Naive B cell (primary cell): Measurements from ENCODE around the gene ZNF322. TPM values are rescaled to one million over a fixed set of nuclear protein-coding genes. Genes with fewer than 3 reads are reported as not detected.
"Not testable (repeated sequence)": the region's sequence is repeated elsewhere in the genome, so short reads cannot be mapped to it uniquely, and the experiment has no call there.

Experiments used
- ATAC-seq, 2 donors: fragments of 150-1000 bp; cut with Tn5 transposase; 2 replicates each; pipeline ENCODE4 v1.10.0; 2021; ENCODE audit warnings: low read depth in 2 of 2, mild to moderate bottlenecking in 2 of 2, moderate library complexity in 2 of 2
- DNase-seq: peaks from one replicate; pipeline ENCODE4 v3.0.0; 2022
- H3K27ac Mint-ChIP-seq, 6 donors: one replicate each; pipeline ENCODE4 v1.8.0; 2020 to 2022; ENCODE audit warnings: mild to moderate bottlenecking in 6 of 6, mixed read lengths in 6 of 6, moderate library complexity in 5 of 6, inconsistent platforms in 2 of 6
- H3K27me3 Mint-ChIP-seq, 3 donors: one replicate each; pipeline ENCODE4 v1.8.0; 2021 to 2022; ENCODE audit warnings: mixed read lengths in 3 of 3, mild to moderate bottlenecking in 1 of 3
- H3K36me3 Mint-ChIP-seq, 2 donors: one replicate each; pipeline ENCODE4 v1.8.0; 2020 to 2022; ENCODE audit warnings: mixed read lengths in 2 of 2, inconsistent platforms in 1 of 2, mild to moderate bottlenecking in 1 of 2
- H3K4me1 Mint-ChIP-seq, 3 donors: one replicate each; pipeline ENCODE4 v1.8.0; 2020 to 2022; ENCODE audit warnings: mixed read lengths in 3 of 3, inconsistent platforms in 1 of 3, mild to moderate bottlenecking in 1 of 3, moderate library complexity in 1 of 3
- H3K4me3 Mint-ChIP-seq, 8 donors: one replicate each; pipeline ENCODE4 v1.8.0; 2020 to 2022; ENCODE audit warnings: mild to moderate bottlenecking in 8 of 8, mixed read lengths in 8 of 8, moderate library complexity in 8 of 8, inconsistent platforms in 2 of 8
- H3K9me3 Mint-ChIP-seq, 7 donors: one replicate each; pipeline ENCODE4 v1.8.0; 2020 to 2022; ENCODE audit warnings: mixed read lengths in 7 of 7, mild to moderate bottlenecking in 5 of 7, inconsistent platforms in 2 of 7, moderate library complexity in 1 of 7
- polyA plus RNA-seq, 6 donors: library from polyadenylated mRNA; unstranded; fragments of 300-500 nt; fragmentation: Illumina TruSeq; gene quantifications; one replicate each; pipeline ENCODE4 v1.2.3, GENCODE V29; 2021; ENCODE audit warnings: low read depth in 6 of 6

Gene ZNF322
- 10 to 100 TPM in 2 of 6 donors, 1 to 10 TPM in 4; 8.0 to 10.9 (median 9.0) TPM for polyA plus RNA-seq

DNA sequence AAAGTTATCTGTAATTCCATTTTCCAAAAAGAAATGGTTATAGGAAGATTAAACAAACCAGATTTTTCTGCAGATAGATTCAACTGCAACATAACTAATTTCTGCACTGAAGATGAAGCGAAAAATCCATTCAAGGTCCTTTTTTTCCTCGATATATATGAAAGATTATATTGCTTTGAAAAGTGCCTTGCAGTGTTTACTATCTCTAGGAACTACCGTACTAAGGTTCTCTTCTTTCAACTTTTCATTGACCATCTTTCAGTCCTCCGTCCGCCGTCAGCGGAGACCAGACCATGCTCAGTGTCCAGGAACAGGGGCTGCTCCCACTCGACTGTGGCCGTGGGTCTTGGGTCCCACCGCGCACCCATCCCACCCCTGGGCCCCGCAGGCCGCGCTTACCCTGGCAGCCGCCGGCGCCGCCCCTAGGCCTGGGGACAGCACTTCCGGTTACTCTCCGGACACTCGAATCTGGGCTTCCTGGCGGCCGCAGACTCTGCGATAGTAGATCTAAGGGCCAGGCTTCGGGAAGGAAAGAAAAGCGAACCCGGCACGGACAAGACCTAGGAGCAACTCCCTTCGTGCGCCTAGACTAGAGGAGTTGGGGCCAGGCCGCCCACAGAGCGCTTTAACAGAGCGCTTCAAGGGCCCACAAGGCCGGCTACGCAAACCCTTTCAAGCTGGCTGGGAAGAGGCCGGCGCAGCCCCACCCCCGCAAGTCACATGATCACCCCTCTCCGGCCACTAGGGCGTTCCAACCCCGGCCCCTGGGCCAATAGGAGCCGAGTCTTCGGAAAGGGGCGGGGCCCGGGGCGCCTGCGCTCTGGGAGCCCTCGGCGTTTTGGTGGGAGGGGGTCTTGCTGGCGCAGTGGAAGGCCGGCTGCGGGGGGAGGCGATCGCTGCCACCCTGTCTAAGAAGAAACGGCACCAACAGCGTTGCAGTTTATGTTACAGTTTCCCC, at the start of gene ZNF322:
Gene ZNF322, minus strand, starts transcription at position 705 of the 958 bp plus-strand sequence. CDS start 21,193 bp downstream, outside the sequence.
- Mint-ChIP-seq H3K9me3 (peaks cover 0 to 3% (median 0%) of the 10 kb centered on the region in 7 donors), H3K36me3 (peaks cover 8 to 16% of the 10 kb centered on the region in 2 donors), H3K27ac (peak within 1 kb of the TSS; percentile 34 to 88 (median 64)), H3K4me3 (peak within 1 kb of the TSS; percentile 77 to 95 (median 91)), H3K4me1 (peaks cover 30 to 31% (median 31%) of the 10 kb centered on the region in 3 donors), H3K27me3 (peaks cover 22 to 30% (median 29%) of the 10 kb centered on the region in 3 donors)
- ATAC-seq (peak; percentile 98 to 99), DNase-seq (peak; percentile 91)

- H3K36me3 Mint-ChIP-seq, H3K27me3 Mint-ChIP-seq, DNase-seq, H3K4me1 Mint-ChIP-seq, H3K4me3 Mint-ChIP-seq, H3K27ac Mint-ChIP-seq, H3K9me3 Mint-ChIP-seq, ATAC-seq: not testable (repeated sequence)
Measured at GRCh38 chr6:26705780-26706179, 46.2 kb upstream of the ZNF322 start.

GRCh38 chr6:26705352-26705751, 45.8 kb upstream of the ZNF322 start:
- ATAC-seq, DNase-seq: not testable (repeated sequence)

DNA sequence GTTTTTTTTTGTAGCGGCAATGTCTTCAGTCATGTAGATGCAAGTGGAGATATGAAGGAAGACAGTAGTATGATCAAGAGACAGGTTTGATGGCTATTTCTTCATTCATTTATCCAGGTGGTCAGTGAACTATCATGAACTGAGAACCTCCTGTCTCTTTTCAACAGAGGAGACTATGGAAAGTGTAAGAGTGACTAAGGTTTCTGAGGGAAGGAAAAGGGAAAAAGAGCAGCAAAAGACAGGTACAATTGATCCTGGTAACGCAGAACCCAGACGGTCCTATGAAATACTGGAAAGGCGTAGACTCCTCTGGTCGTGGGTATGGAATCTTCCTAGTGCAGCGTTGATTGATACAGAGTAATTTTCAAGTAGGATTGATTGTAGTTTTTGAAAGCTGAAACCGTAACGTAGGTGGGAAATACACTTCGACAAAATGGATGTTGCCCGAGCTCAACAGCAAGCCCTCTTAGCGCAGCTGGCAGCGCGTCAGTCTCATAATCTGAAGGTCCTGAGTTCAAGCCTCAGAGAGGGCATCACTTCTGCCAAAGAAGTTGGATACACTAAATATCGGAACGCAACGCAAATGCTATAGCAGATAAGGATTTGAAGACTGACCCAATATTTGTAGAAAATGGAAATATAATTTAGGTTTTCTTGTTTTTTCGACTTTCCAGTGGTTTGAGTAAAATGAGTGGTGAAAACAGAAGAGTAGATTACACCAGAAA, 41.6 kb upstream of the ZNF322 start:
- not testable (repeated sequence) for ATAC-seq, H3K9me3 Mint-ChIP-seq, H3K27ac Mint-ChIP-seq, H3K27me3 Mint-ChIP-seq, H3K36me3 Mint-ChIP-seq, DNase-seq, H3K4me3 Mint-ChIP-seq, H3K4me1 Mint-ChIP-seq

More at GRCh38 chr6:26705352-26705751, 45.8 kb upstream of the ZNF322 start:
- not testable (repeated sequence) for H3K36me3 Mint-ChIP-seq, H3K9me3 Mint-ChIP-seq, H3K27ac Mint-ChIP-seq, H3K4me3 Mint-ChIP-seq, H3K27me3 Mint-ChIP-seq, H3K4me1 Mint-ChIP-seq

- not testable (repeated sequence) for H3K4me3 Mint-ChIP-seq, H3K4me1 Mint-ChIP-seq, ATAC-seq, H3K27ac Mint-ChIP-seq, DNase-seq, H3K9me3 Mint-ChIP-seq, H3K27me3 Mint-ChIP-seq, H3K36me3 Mint-ChIP-seq
Measured at GRCh38 chr6:26697496-26697895, 38.0 kb upstream of the ZNF322 start.

DNA sequence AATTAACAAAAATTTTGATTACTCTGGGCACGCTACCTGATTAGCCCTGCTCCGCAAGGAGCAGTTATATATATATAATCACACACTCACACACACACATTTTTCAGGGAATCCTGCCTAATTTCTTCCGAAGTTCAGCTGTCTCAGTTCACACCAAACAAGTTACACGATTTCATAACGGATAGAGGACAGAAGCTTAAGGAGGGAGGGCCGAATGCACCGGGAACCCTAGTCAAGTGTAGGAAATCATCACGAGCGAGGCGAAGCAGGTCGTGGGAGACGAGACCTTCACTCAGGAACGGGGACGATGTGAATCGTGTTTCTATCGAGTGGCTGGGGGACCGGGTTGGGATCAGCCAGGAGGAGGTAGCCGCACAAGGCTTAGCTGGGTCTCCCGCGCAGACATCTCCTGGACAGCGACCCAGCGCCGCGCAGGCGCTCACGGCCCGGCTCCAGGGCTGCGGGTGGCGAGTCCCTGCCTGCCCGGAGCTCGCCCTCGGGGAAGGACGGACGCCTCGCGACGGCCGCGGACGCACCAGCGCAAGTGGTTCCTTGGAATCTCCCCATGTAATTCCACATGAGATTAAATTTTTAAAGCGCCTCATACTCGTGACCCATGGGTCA, 29.9 kb upstream of the ZNF322 start:
- not testable (repeated sequence) for H3K4me1 Mint-ChIP-seq, ATAC-seq, H3K4me3 Mint-ChIP-seq, H3K9me3 Mint-ChIP-seq, DNase-seq, H3K27ac Mint-ChIP-seq, H3K36me3 Mint-ChIP-seq, H3K27me3 Mint-ChIP-seq

DNA sequence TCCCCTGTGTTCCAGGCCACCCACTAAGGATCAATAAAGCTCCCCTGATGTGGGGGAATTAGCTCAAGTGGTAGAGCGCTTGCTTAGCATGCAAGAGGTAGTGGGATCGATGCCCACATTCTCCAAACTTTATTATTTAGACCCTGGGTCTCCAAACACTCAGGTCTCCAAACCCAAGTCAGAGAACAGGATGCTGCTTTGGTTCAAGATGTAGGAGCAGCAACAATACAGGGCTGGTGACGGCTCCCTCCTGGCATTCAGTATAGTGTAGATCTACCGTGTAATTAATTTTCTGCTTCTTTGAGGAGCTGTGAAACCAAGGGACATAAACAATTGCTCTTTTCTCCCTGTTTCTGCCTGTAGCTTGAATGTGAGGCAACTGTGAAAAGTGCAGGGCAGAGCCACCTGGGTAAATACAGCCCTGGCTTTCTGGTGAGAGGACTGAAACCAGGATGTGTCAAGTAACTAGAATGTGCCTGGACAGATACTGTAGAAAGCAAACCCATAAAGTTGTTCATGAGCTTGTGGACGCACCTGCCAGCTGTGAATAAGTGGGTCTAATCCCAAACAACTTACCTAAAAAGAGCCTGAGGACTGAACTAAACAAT, 23.0 kb upstream of the ZNF322 start:
- H3K27me3 Mint-ChIP-seq, H3K4me3 Mint-ChIP-seq, H3K36me3 Mint-ChIP-seq, H3K27ac Mint-ChIP-seq, H3K9me3 Mint-ChIP-seq, DNase-seq, ATAC-seq, H3K4me1 Mint-ChIP-seq: not testable (repeated sequence)

DNA sequence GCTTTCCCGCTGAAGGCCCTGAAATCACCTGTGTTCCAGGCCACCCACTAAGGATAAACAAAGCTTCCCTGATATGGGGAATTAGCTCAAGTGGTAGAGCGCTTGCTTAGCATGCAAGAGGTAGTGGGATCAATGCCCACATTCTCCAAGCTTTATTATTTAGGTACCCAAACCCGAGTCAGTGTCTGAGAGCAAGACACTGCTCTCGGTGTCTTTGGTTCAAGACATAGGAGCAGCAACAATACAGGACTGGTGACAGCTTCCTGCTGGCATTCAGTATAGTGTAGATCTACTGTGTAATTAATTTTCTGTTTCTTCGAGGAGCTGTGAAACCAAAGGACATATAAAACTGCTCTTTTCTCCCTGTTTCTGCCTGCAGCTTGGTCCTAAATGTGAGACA, 13.7 kb upstream of the ZNF322 start:
- H3K27me3 Mint-ChIP-seq, H3K4me1 Mint-ChIP-seq, H3K9me3 Mint-ChIP-seq, H3K36me3 Mint-ChIP-seq, H3K4me3 Mint-ChIP-seq, DNase-seq, ATAC-seq, H3K27ac Mint-ChIP-seq: not testable (repeated sequence)

- not testable (repeated sequence) for ATAC-seq, H3K9me3 Mint-ChIP-seq, H3K27ac Mint-ChIP-seq, DNase-seq, H3K36me3 Mint-ChIP-seq, H3K4me1 Mint-ChIP-seq, H3K4me3 Mint-ChIP-seq
- H3K27me3 Mint-ChIP-seq: peaks cover 13 to 15% (median 14%) of the 10 kb centered on the region in 3 donors
Measured at GRCh38 chr6:26670558-26670957, 11.0 kb upstream of the ZNF322 start.

GRCh38 chr6:26670003-26670402, 10.5 kb upstream of the ZNF322 start:
- ATAC-seq, H3K27ac Mint-ChIP-seq, DNase-seq, H3K9me3 Mint-ChIP-seq, H3K4me1 Mint-ChIP-seq, H3K4me3 Mint-ChIP-seq, H3K36me3 Mint-ChIP-seq: not testable (repeated sequence)
- peaks cover 18 to 19% (median 19%) of the 10 kb centered on the region in 3 donors for H3K27me3 Mint-ChIP-seq

- peak; percentile 62 for ATAC-seq
- peaks cover 0 to 3% (median 0%) of the 10 kb centered on the region in 7 donors for H3K9me3 Mint-ChIP-seq
- H3K4me3 Mint-ChIP-seq: peak overlapping the region; percentile 77 to 95 (median 91)
- H3K27ac Mint-ChIP-seq: peak overlapping the region in 5 of 6 donors; percentile 34 to 88 (median 66)
- DNase-seq: no peak
- peaks cover 29 to 32% (median 31%) of the 10 kb centered on the region in 3 donors for H3K27me3 Mint-ChIP-seq
- H3K36me3 Mint-ChIP-seq: peaks cover 8 to 15% of the 10 kb centered on the region in 2 donors
- peaks cover 30 to 31% (median 31%) of the 10 kb centered on the region in 3 donors for H3K4me1 Mint-ChIP-seq
Measured at GRCh38 chr6:26660000-26660361, 435 bp upstream of the ZNF322 start.

- H3K4me1 Mint-ChIP-seq: peaks cover 30 to 31% (median 31%) of the 10 kb centered on the region in 3 donors
- H3K4me3 Mint-ChIP-seq: peak overlapping the region in 4 of 8 donors; percentile 10 to 77 (median 49)
- H3K27me3 Mint-ChIP-seq: peaks cover 9 to 13% (median 11%) of the 10 kb centered on the region in 3 donors
- H3K9me3 Mint-ChIP-seq: peaks cover 0 to 3% (median 0%) of the 10 kb centered on the region in 7 donors
- peak overlapping the region in 1 of 6 donors; percentile 57 for H3K27ac Mint-ChIP-seq
- ATAC-seq: no peak
- DNase-seq: no peak
- peaks cover 22 to 31% of the 10 kb centered on the region in 2 donors for H3K36me3 Mint-ChIP-seq
Measured at GRCh38 chr6:26657256-26657655, 2.3 kb downstream of the ZNF322 start.

GRCh38 chr6:26653007-26653406, 6.5 kb downstream of the ZNF322 start:
- peaks cover 19 to 24% (median 22%) of the 10 kb centered on the region in 3 donors for H3K4me1 Mint-ChIP-seq

More at GRCh38 chr6:26653007-26653406, 6.5 kb downstream of the ZNF322 start:
- Mint-ChIP-seq H3K4me3 (no peak overlapping the region), H3K27ac (no peak overlapping the region), H3K9me3 (peaks cover 0 to 22% (median 4%) of the 10 kb centered on the region in 7 donors), H3K36me3 (peaks cover 29 to 55% of the 10 kb centered on the region in 2 donors), H3K27me3 (no peaks in the 10 kb centered on the region)
- DNase-seq (no peak), ATAC-seq (no peak)
